Measurements from ENCODE around the gene FKBP10. TPM values are rescaled to one million over a fixed set of nuclear protein-coding genes. Genes with fewer than 3 reads are reported as not detected.
"Not testable (repeated sequence)": the region's sequence is repeated elsewhere in the genome, so short reads cannot be mapped to it uniquely, and the experiment has no call there.

Gene FKBP10
- total RNA-seq, 6 donors from 2014 or later = 8.9 to 59.7 (median 29.3) TPM

DNA sequence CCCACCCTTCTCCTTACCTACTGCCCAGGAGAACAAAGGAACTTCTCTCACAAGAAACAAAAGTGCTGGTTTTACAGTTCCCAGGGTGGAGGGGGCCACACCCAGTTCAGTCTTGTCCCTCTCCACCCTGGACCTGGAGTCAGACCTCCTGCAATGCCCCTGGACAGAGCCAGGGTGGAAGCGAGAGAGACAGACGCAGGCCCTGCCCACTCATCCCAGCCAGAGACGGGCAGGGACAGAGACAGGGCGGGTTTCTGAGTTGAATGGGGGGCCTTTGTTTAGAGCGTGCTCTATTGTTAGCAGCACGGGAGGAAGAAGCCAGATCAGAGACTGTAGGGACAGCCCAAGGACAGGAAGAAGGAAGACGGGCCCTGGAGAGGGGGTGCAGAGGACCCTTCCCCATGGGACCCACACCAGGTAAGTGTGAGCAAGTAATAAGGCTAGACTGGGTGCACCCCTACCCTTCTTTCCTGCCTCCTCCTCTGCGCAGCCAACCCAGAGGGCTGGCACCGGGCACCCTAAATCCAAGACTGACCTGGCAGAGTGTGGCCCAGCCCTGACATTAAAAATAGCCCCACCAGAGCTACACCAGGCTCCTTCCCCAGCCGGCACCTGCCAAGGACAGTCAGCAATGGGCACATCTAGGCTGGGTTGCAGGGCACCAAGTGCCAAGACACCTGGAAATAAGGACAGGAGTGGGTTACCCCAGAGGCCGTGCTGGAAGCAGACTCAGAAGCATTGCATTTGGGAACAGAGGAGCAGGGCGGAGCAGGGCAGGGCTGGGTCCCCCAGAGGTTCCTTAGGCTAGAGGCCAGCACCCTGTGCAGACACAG lies 37.2 kb upstream of the FKBP10 start:
- H3K27me3 ChIP-seq = no peaks in the 10 kb centered on the region
- DNase-seq (no peak), ATAC-seq (ENCODE audit: low FRiP score in 2 of 2) (no peak)
- peaks cover 75 to 86% (median 82%) of the 10 kb centered on the region in 4 donors for H3K4me1 ChIP-seq
- TF ChIP-seq POLR2A (IDR thresholded peaks at IDR 0.05) (no peak), EP300 (IDR thresholded peaks at IDR 0.05) (no peak), POLR2AphosphoS5 (IDR thresholded peaks at IDR 0.05) (no peak)
- TF ChIP-seq, protein P1, sequence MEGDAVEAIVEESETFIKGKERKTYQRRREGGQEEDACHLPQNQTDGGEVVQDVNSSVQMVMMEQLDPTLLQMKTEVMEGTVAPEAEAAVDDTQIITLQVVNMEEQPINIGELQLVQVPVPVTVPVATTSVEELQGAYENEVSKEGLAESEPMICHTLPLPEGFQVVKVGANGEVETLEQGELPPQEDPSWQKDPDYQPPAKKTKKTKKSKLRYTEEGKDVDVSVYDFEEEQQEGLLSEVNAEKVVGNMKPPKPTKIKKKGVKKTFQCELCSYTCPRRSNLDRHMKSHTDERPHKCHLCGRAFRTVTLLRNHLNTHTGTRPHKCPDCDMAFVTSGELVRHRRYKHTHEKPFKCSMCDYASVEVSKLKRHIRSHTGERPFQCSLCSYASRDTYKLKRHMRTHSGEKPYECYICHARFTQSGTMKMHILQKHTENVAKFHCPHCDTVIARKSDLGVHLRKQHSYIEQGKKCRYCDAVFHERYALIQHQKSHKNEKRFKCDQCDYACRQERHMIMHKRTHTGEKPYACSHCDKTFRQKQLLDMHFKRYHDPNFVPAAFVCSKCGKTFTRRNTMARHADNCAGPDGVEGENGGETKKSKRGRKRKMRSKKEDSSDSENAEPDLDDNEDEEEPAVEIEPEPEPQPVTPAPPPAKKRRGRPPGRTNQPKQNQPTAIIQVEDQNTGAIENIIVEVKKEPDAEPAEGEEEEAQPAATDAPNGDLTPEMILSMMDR (IDR thresholded peaks at IDR 0.05) = no peak
- peaks cover under 1 to 16% (median 11%) of the 10 kb centered on the region in 4 donors for H3K36me3 ChIP-seq
- H3K4me3 ChIP-seq = no peak overlapping the region
- peak overlapping the region; percentile 71 to 90 (median 85) for H3K27ac ChIP-seq
- 56 to 69% methylated on average over 11 to 12 of the region's 12 CpGs for WGBS, 2 donors
- no peaks in the 10 kb centered on the region for H3K9me3 ChIP-seq

DNA sequence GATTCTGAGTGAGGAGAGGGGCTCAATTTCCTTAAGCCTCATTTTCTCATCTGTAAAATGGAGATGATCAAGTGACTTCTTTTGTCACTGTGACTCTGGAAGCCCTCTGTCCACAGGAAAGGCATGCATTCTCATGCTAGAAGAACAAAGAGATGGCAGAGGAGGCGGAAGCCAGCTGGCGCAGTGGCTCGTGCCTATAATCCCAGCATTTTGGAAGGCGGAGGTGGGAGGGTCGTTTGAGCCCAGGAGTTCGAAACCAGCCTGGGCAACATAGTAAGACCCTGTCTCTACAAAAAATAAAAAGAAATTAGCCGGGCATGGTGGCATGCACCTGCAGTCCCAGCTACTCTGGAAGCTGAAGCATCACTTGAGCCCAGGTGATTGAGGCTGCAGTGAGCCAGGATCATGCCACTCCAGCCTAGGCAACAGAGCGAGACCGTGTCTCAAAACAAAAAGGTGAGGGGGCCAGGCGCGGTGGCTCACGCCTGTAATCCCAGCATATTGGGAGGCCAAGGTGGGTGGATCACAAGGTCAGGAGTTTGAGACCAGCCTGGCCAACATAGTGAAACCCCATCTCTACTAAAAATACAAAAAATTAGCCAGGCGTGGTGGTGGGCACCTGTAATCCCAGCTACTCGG lies 36.4 kb upstream of the FKBP10 start:
- not testable (repeated sequence) for H3K9me3 ChIP-seq; H3K36me3 ChIP-seq; H3K27me3 ChIP-seq; H3K4me3 ChIP-seq; ATAC-seq (ENCODE audit: low FRiP score in 2 of 2); DNase-seq
- 73% methylated on average over 14 of the region's 14 CpGs for WGBS, 2 donors
- peaks cover 78 to 91% (median 85%) of the 10 kb centered on the region in 4 donors for H3K4me1 ChIP-seq
- H3K27ac ChIP-seq = peak overlapping the region; percentile 71 to 90 (median 85)

DNA sequence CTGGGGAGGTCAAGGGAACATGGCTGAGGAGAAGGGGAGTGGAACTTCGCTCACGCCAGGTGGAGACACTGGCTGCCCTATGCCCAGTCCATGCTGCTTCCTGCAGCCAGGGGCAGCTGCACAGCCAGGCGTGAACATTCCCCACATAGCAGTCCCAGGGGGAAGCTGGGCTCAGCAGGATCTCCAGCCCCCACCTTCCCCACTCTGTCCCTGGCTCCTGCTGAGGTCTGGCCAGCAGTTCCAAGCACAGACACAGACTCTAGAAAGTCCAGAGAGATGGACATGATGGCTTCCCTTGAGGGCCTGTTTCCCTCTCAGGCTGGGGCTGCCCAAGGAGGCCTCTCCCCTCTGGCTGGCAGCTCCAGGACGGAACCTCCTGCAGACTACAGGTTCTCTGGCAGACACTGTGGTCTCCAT lies 35.6 kb upstream of the FKBP10 start:
- Histone ChIP-seq H3K36me3 (peaks cover 0 to under 1% (median 0%) of the 10 kb centered on the region in 4 donors), H3K27me3 (no peaks in the 10 kb centered on the region), H3K9me3 (no peaks in the 10 kb centered on the region), H3K4me3 (no peak overlapping the region), H3K27ac (peak overlapping the region; percentile 83 to 90 (median 88)), H3K4me1 (peaks cover 82 to 94% (median 89%) of the 10 kb centered on the region in 4 donors)
- ATAC-seq (ENCODE audit: low FRiP score in 2 of 2) = peak; percentile 23 to 50
- DNase-seq = no peak
- 18 to 28% methylated on average over 4 of the region's 4 CpGs for WGBS, 2 donors
- no peak for TF ChIP-seq POLR2A (IDR thresholded peaks at IDR 0.05)
- TF ChIP-seq POLR2AphosphoS5 (IDR thresholded peaks at IDR 0.05) = peak in 1 of 2 donors; percentile 7
- no peak for TF ChIP-seq EP300 (IDR thresholded peaks at IDR 0.05)
- TF ChIP-seq, protein P1 (IDR thresholded peaks at IDR 0.05) = peak in 3 of 6 experiments; percentile 46 to 62 (median 55)

DNA sequence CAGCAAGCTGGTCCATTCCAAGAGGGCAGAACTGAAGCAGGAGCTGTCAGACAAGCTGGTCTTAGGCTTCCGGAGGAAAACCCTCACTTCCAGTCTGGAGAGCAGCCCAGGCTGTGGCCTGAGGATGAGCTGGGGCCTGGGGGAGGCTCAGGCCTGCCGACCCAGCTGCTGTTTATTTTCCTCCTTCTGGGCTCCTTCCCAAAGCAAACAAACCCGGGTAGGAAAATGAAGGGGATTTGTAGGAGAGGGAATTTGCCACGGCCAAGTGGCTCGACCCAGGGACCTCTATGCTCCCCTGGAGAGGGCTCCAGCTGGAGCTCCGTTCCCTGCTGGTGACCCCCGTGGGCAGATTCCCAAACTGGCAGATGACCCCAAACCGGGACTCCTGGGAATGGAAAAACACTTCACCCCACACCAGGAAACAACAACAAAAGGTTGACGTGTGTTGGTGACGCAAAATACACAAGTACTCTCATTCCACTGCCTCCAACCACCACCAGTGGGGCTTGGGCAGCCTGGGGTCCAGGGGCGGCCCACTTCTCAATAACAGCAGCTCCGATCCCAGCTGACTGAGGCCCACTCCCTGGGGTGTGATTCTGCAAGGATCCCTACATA lies 35.1 kb upstream of the FKBP10 start:
- TF ChIP-seq POLR2AphosphoS5 (IDR thresholded peaks at IDR 0.05) (peak; percentile 6 to 13), EP300 (IDR thresholded peaks at IDR 0.05) (peak in 1 of 4 donors; percentile 62), POLR2A (IDR thresholded peaks at IDR 0.05) (no peak)
- TF ChIP-seq, protein P1 (IDR thresholded peaks at IDR 0.05) = peak in 3 of 6 experiments; percentile 5 to 27 (median 15)
- DNase-seq = peak in 1 of 2 donors; percentile 69
- ATAC-seq (ENCODE audit: low FRiP score in 2 of 2) = peak; percentile 81 to 83
- WGBS, 2 donors = 11 to 21% methylated on average over 7 to 12 of the region's 12 CpGs
- Histone ChIP-seq H3K27ac (peak overlapping the region; percentile 83 to 90 (median 88)), H3K36me3 (no peaks in the 10 kb centered on the region), H3K27me3 (no peaks in the 10 kb centered on the region), H3K9me3 (no peaks in the 10 kb centered on the region), H3K4me1 (peaks cover 82 to 94% (median 89%) of the 10 kb centered on the region in 4 donors), H3K4me3 (no peak overlapping the region)

DNA sequence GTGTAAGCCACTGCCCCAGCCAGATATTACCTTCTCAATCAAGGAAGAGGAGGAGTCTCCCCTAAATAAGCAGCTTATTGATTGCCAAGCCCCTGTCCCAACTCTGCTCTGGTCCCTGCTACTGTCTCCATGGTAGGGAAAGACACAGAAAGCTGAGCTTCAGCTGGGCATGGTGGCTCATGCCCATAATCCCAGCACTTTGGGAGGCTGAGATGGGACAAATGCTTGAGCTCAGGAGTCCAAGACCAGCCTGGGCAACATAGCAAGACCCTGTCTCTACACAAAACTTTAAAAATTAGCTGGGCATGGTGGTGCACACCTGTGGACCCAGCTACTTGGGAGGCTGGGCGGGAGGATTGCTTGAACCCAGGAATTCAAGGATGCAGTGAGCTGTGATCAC lies 32.9 kb upstream of the FKBP10 start:
- ATAC-seq (ENCODE audit: low FRiP score in 2 of 2) = no peak

More for the DNA sequence above, 32.9 kb upstream of the FKBP10 start:
- no peak for DNase-seq
- TF ChIP-seq, protein P1 (IDR thresholded peaks at IDR 0.05) = no peak
- TF ChIP-seq POLR2AphosphoS5 (IDR thresholded peaks at IDR 0.05) (no peak), EP300 (IDR thresholded peaks at IDR 0.05) (no peak), POLR2A (IDR thresholded peaks at IDR 0.05) (no peak)
- Histone ChIP-seq H3K4me3 (no peak overlapping the region), H3K4me1 (peaks cover 84 to 93% (median 88%) of the 10 kb centered on the region in 4 donors), H3K27ac (peak overlapping the region in 2 of 4 donors; percentile 87 to 90), H3K9me3 (no peaks in the 10 kb centered on the region), H3K36me3 (no peaks in the 10 kb centered on the region), H3K27me3 (no peaks in the 10 kb centered on the region)
- 100% methylated on average over 1 of the region's 1 CpG for WGBS, 2 donors

Data from upper lobe of left lung (tissue), 6 donors.